Tibial nerve (tissue), 4 donors: Measurements from ENCODE around the gene DCTN1. TPM values are rescaled to one million over a fixed set of nuclear protein-coding genes. Genes with fewer than 3 reads are reported as not detected.

Source experiments
- DNase-seq, 2 donors: peaks; one replicate each; pipeline ENCODE4 v3.0.0-alpha.2; 2019; ENCODE audit warnings: low spot score in 2 of 2
- H3K27ac ChIP-seq, 4 donors: fragments of 200-600 bp; sonication (generic) in 3 of 4; one replicate each; pipeline ENCODE4 v1.5.1; 2017 to 2019; ENCODE audit warnings: mild to moderate bottlenecking in 1 of 4
- H3K27me3 ChIP-seq, 2 donors: fragments of 200-600 bp; sonication (generic) in 1 of 2; one replicate each; pipeline versions ENCODE4 v1.5.1 to v1.6.0; 2017 to 2019
- H3K36me3 ChIP-seq, 3 donors: fragments of 200-600 bp; sonication (generic); one replicate each; pipeline ENCODE4 v1.5.1; 2018 to 2019
- H3K4me1 ChIP-seq, 4 donors: fragments of 200-600 bp; sonication (generic) in 3 of 4; one replicate each; pipeline ENCODE4 v1.5.1; 2017 to 2019
- H3K4me3 ChIP-seq, 4 donors: fragments of 200-600 bp; sonication (generic) in 3 of 4; one replicate each; pipeline ENCODE4 v1.5.1; 2017 to 2019; ENCODE audit warnings: mild to moderate bottlenecking in 1 of 4, moderate library complexity in 1 of 4
- H3K9me3 ChIP-seq, 4 donors: fragments of 200-600 bp; sonication (generic) in 3 of 4; one replicate each; pipeline ENCODE4 v1.5.1; 2017 to 2019
- CTCF ChIP-seq, 5 experiments: fragments of 200-600 bp in 3 of 5; fragments of 450-650 bp in 2 of 5; sonication (generic) in 3 of 5; IDR thresholded peaks; one replicate each; pipeline ENCODE4 v1.5.1; 2016 to 2019; ENCODE audit warnings: antibody characterized with exemption in 5 of 5, mild to moderate bottlenecking in 3 of 5, moderate library complexity in 2 of 5
- EP300 ChIP-seq, 2 donors: sonication (generic); formaldehyde crosslinking; IDR thresholded peaks; one replicate each; pipeline ENCODE4 v1.6.1; 2017; ENCODE audit warnings: antibody characterized with exemption in 2 of 2, mild to moderate bottlenecking in 1 of 2
- POLR2A ChIP-seq, 2 donors: fragments of 450-650 bp; IDR thresholded peaks; one replicate each; pipeline ENCODE4 v1.6.1; 2017; ENCODE audit warnings: antibody characterized with exemption in 2 of 2, mild to moderate bottlenecking in 2 of 2, moderate library complexity in 2 of 2
- WGBS, 2 donors: methylation state at CpG; one replicate each; pipeline ENCODE4 v1.1.5; 2018; 5-methylcytosine and 5-hydroxymethylcytosine counted together
- small RNA-seq: library from RNA; depleted of rRNA; stranded (forward); fragments of <200 nt; gene quantifications from one replicate; pipeline ENCODE3, GENCODE V24; 2016
- total RNA-seq, 4 donors: library from RNA; depleted of rRNA; stranded (reverse); fragments of >200 nt; gene quantifications; one replicate each; pipeline ENCODE4 v1.1.0, GENCODE V29; 2016

DCTN1 gene
- total RNA-seq, 4 donors from 2014 or later = 122 to 157 (median 140) TPM

GRCh38 chr2:74313497-74313896, 66.6 kb downstream of the DCTN1 start:
- no peak for TF ChIP-seq EP300 (IDR thresholded peaks at IDR 0.05)
- no peak for TF ChIP-seq CTCF (IDR thresholded peaks at IDR 0.05)
- TF ChIP-seq POLR2A (IDR thresholded peaks at IDR 0.05) = no peak
- WGBS, 2 donors = 84 to 87% methylated on average over 2 of the region's 2 CpGs
- H3K4me1 ChIP-seq = peaks cover 0 to 6% (median 0%) of the 10 kb centered on the region in 4 donors

GRCh38 chr2:74312913-74313312, 67.2 kb downstream of the DCTN1 start:
- TF ChIP-seq CTCF (IDR thresholded peaks at IDR 0.05) = no peak
- TF ChIP-seq EP300 (IDR thresholded peaks at IDR 0.05) = no peak
- no peak for TF ChIP-seq POLR2A (IDR thresholded peaks at IDR 0.05)
- no peak for DNase-seq
- Histone ChIP-seq H3K4me3 (no peak overlapping the region), H3K4me1 (peaks cover 0 to 5% (median 0%) of the 10 kb centered on the region in 4 donors), H3K9me3 (no peaks in the 10 kb centered on the region), H3K27ac (no peak overlapping the region), H3K36me3 (peaks cover 0 to 43% (median 4%) of the 10 kb centered on the region in 3 donors), H3K27me3 (no peaks in the 10 kb centered on the region)

More at GRCh38 chr2:74313497-74313896, 66.6 kb downstream of the DCTN1 start:
- no peak for DNase-seq
- no peaks in the 10 kb centered on the region for H3K27me3 ChIP-seq
- no peak overlapping the region for H3K4me3 ChIP-seq
- no peaks in the 10 kb centered on the region for H3K9me3 ChIP-seq
- H3K27ac ChIP-seq = no peak overlapping the region
- H3K36me3 ChIP-seq = peaks cover 0 to 43% (median 4%) of the 10 kb centered on the region in 3 donors

Small RNAs within 50 kb of the gene (small RNA-seq; reads per million reads assigned to genes)
- gene RNU6-542P (not detected), gene TAF13P2 (not detected)

Other genes with a start within 250 kb of the DCTN1 start
- 10 to 100 TPM; 23.2 to 39.5 (median 25.8) TPM for gene BOLA3, start 232.4 kb downstream of the DCTN1 start, total RNA-seq
- 10 to 100 TPM; 55.3 to 69.9 (median 60.2) TPM for gene MOB1A, start 201.4 kb downstream of the DCTN1 start, total RNA-seq
- gene MTHFD2, start 181.7 kb downstream of the DCTN1 start, total RNA-seq = 10 to 100 TPM; 13.2 to 57.7 (median 25.7) TPM
- 10 to 100 TPM in 1 of 4 donors, 1 to 10 TPM in 3; 4.2 to 22.9 (median 9.5) TPM for gene SLC4A5, start 36.9 kb downstream of the DCTN1 start, total RNA-seq
- gene C2orf81, start 41.3 kb upstream of the DCTN1 start, total RNA-seq = 10 to 100 TPM in 1 of 4 donors, 1 to 10 TPM in 3; 4.5 to 14.4 (median 5.3) TPM
- gene WDR54, start 41.4 kb upstream of the DCTN1 start, total RNA-seq = 10 to 100 TPM in 3 of 4 donors, 1 to 10 TPM in 1; 9.6 to 25.2 (median 18.5) TPM
- 10 to 100 TPM; 83.4 to 93.1 (median 87.1) TPM for gene RTKN, start 61.6 kb upstream of the DCTN1 start, total RNA-seq
- gene INO80B, start 74.8 kb upstream of the DCTN1 start, total RNA-seq = 10 to 100 TPM; 15.1 to 40.6 (median 27.5) TPM
- gene WBP1, start 78.1 kb upstream of the DCTN1 start, total RNA-seq = 10 to 100 TPM; 35.7 to 84.6 (median 69.0) TPM
- 10 to 100 TPM; 30.2 to 52.5 (median 39.7) TPM for gene MOGS, start 85.1 kb upstream of the DCTN1 start, total RNA-seq
- gene MRPL53, start 92.4 kb upstream of the DCTN1 start, total RNA-seq = 10 to 100 TPM; 15.9 to 86.1 (median 34.4) TPM
- 10 to 100 TPM; 34.7 to 53.1 (median 39.4) TPM for gene CCDC142, start 102.7 kb upstream of the DCTN1 start, total RNA-seq
- gene TTC31, start 102.8 kb upstream of the DCTN1 start, total RNA-seq = 10 to 100 TPM; 14.6 to 43.3 (median 36.4) TPM
- gene LBX2, start 119.3 kb upstream of the DCTN1 start, total RNA-seq = 1 to 10 TPM in 2 of 4 donors, under 1 TPM in 2; 0.20 to 4.4 (median 1.6) TPM
- gene PCGF1, start 127.4 kb upstream of the DCTN1 start, total RNA-seq = 10 to 100 TPM in 3 of 4 donors, 1 to 10 TPM in 1; 9.6 to 32.0 (median 19.1) TPM
- gene TLX2, start 134.1 kb upstream of the DCTN1 start, total RNA-seq = not detected
- gene DQX1, start 145.9 kb upstream of the DCTN1 start, total RNA-seq = 1 to 10 TPM in 1 of 4 donors, not detected in 3; 6.9 TPM
- gene AUP1, start 149.4 kb upstream of the DCTN1 start, total RNA-seq = 100 to 1,000 TPM; 111 to 207 (median 135) TPM
- gene HTRA2, start 149.6 kb upstream of the DCTN1 start, total RNA-seq = 10 to 100 TPM; 37.8 to 45.3 (median 42.5) TPM
- 10 to 100 TPM in 3 of 4 donors, 1 to 10 TPM in 1; 5.0 to 16.2 (median 13.5) TPM for gene LOXL3, start 173.6 kb upstream of the DCTN1 start, total RNA-seq
- 10 to 100 TPM; 22.2 to 34.2 (median 24.2) TPM for gene DOK1, start 174.4 kb upstream of the DCTN1 start, total RNA-seq